Liver (tissue), 9 donors: ENCODE data around the gene SEC31B. TPM values are rescaled to one million over a fixed set of nuclear protein-coding genes. Genes with fewer than 3 reads are reported as not detected.

Experiments
- DNase-seq: peaks from one replicate; pipeline ENCODE4 v3.0.0-alpha.2; 2017; ENCODE audit warnings: low spot score
- H3K27ac ChIP-seq, 2 donors: one replicate each; pipeline ENCODE4 v1.7.0; 2013; ENCODE audit warnings: inconsistent platforms in 2 of 2, low read length in 2 of 2, control low read depth in 1 of 2, low read depth in 1 of 2, mild to moderate bottlenecking in 1 of 2
- H3K27me3 ChIP-seq, 4 donors: one replicate each; pipeline versions ENCODE4 v1.6.1 to v1.7.0; 2013; ENCODE audit warnings: low read length in 3 of 4, inconsistent platforms in 1 of 4, mild to moderate bottlenecking in 1 of 4, moderate library complexity in 1 of 4; ENCODE audit not compliant: control insufficient read depth in 4 of 4, insufficient read depth in 4 of 4
- H3K36me3 ChIP-seq, 4 donors: one replicate each; pipeline versions ENCODE4 v1.6.1 to v1.7.0; 2013; ENCODE audit warnings: low read length in 3 of 4, mild to moderate bottlenecking in 3 of 4, low read depth in 1 of 4, moderate library complexity in 1 of 4; ENCODE audit not compliant: control insufficient read depth in 4 of 4, insufficient read depth in 3 of 4
- H3K4me1 ChIP-seq, 4 donors: one replicate each; pipeline versions ENCODE4 v1.6.1 to v1.7.0; 2013; ENCODE audit warnings: low read length in 3 of 4, mild to moderate bottlenecking in 3 of 4, moderate library complexity in 1 of 4; ENCODE audit not compliant: control insufficient read depth in 4 of 4, insufficient read depth in 4 of 4
- H3K4me3 ChIP-seq, 3 donors: one replicate each; pipeline versions ENCODE4 v1.6.1 to v1.7.0; 2013; ENCODE audit warnings: low read length in 3 of 3, control low read depth in 1 of 3, low read depth in 1 of 3, mild to moderate bottlenecking in 1 of 3
- H3K9ac ChIP-seq, 2 donors: one replicate each; pipeline ENCODE4 v1.7.0; 2013; ENCODE audit warnings: low read length in 2 of 2, mild to moderate bottlenecking in 2 of 2, moderate library complexity in 2 of 2, control low read depth in 1 of 2, low read depth in 1 of 2
- H3K9me3 ChIP-seq, 4 donors: one replicate each; pipeline versions ENCODE4 v1.6.1 to v1.7.0; 2013; ENCODE audit warnings: low read length in 3 of 4; ENCODE audit not compliant: control insufficient read depth in 4 of 4
- CTCF ChIP-seq: fragments of 150-350 bp; IDR thresholded peaks from 2 replicates; pipeline ENCODE4 v1.5.1; 2017; ENCODE audit warnings: improper control_type of control experiment, low read depth, low read length; ENCODE audit not compliant: missing input control
- FOXA1 ChIP-seq: IDR thresholded peaks from 2 replicates; pipeline ENCODE4 v1.6.1; 2016; ENCODE audit warnings: antibody characterized with exemption
- GABPA ChIP-seq, 2 donors: IDR thresholded peaks in 1 of 2; conservative IDR thresholded peaks in 1 of 2; 2 replicates each; pipeline ENCODE4 v1.6.1; 2016; ENCODE audit warnings: antibody characterized with exemption in 2 of 2, mild to moderate bottlenecking in 1 of 2, moderate library complexity in 1 of 2
- HNF4A ChIP-seq, 2 donors: conservative IDR thresholded peaks; 2 replicates each; pipeline ENCODE4 v1.6.1; 2016; ENCODE audit warnings: antibody characterized with exemption in 2 of 2, mild to moderate bottlenecking in 2 of 2
- HNF4G ChIP-seq: IDR thresholded peaks from 2 replicates; pipeline ENCODE4 v1.6.1; 2016; ENCODE audit warnings: antibody characterized with exemption
- JUND ChIP-seq, 2 donors: IDR thresholded peaks; 2 replicates each; pipeline ENCODE4 v1.6.1; 2016; ENCODE audit warnings: antibody characterized with exemption in 2 of 2
- MAX ChIP-seq: IDR thresholded peaks from 2 replicates; pipeline ENCODE4 v1.6.1; 2016; ENCODE audit warnings: antibody characterized with exemption
- RAD21 ChIP-seq, 2 donors: IDR thresholded peaks; 2 replicates each; pipeline ENCODE4 v1.6.1; 2016; ENCODE audit warnings: antibody characterized with exemption in 2 of 2, mild to moderate bottlenecking in 2 of 2
- RXRA ChIP-seq, 2 donors: IDR thresholded peaks; 2 replicates each; pipeline ENCODE4 v1.6.1; 2017 to 2018; ENCODE audit warnings: antibody characterized with exemption in 2 of 2, mild to moderate bottlenecking in 1 of 2
- SP1 ChIP-seq: IDR thresholded peaks from 2 replicates; pipeline ENCODE4 v1.6.1; 2018; ENCODE audit warnings: antibody characterized with exemption, mild to moderate bottlenecking
- TAF1 ChIP-seq: conservative IDR thresholded peaks from 2 replicates; pipeline ENCODE4 v1.6.1; 2016; ENCODE audit warnings: antibody characterized with exemption, mild to moderate bottlenecking
- YY1 ChIP-seq: IDR thresholded peaks from 2 replicates; pipeline ENCODE4 v1.6.1; 2016; ENCODE audit warnings: antibody characterized with exemption, mild to moderate bottlenecking
- WGBS: extraction: QIAGEN DNeasy Blood & Tissue Kit; methylation state at CpG from one replicate; pipeline ENCODE4 v1.1.7; 2013; 5-methylcytosine and 5-hydroxymethylcytosine counted together
- polyA plus RNA-seq, 2 donors: library from polyadenylated mRNA; stranded (reverse) in 1 of 2; unstranded in 1 of 2; fragments of 200-250 nt in 1 of 2; fragments of >200 nt in 1 of 2; fragmentation: Nextera tagmentation in 1 of 2; extraction: Ambion mirVana in 1 of 2; gene quantifications; one replicate each; pipeline versions ENCODE4 v1.2.1 to v1.2.3, GENCODE V29; 2013 to 2015
- total RNA-seq, 2 donors: library from RNA; depleted of rRNA; stranded (reverse); fragments of >200 nt; gene quantifications; one replicate each; pipeline ENCODE4 v1.2.3, GENCODE V29; 2014
- TF ChIP-seq, protein P1 (sequence below): IDR thresholded peaks from 2 replicates; pipeline ENCODE4 v1.6.1; 2016; ENCODE audit warnings: antibody characterized with exemption
- donor health status: healthy.
- donor health status: healthy.
- donor health status: healthy.
- donor health status: healthy.
- donor health status: healthy.

The SEC31B gene
- total and polyA plus RNA-seq, 4 donors, result 1.3 to 6.6 (median 3.8) TPM

DNA sequence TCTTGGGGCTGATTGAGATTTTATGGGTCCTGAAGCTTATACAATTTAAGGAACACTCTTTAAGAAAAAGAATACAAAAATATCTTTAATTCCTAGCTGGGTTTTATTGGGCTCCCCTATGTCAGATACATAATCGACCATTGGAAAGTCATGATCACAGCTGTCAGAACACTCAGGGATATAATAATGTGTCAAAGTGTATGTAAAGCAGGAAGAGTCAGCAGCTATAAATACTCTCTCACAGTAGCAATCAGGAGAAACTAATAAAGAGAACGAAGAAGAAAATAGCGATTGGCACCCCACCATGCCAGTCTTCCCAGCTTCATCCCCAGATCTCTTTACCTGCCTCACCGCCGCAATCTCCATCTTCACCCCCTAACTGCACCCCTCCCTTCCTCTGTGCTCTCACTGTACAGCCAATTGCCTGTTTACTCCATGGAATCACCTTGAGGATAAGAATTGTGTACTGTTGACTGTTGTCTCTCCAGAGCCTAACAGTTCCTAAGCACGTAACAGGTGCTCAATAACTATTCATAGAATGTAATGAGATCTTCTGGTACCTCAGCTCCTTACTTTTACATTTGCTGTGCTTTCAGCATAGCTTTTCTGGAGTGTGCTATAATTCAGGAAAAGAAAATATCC lies 80.9 kb downstream of the SEC31B start:
- Histone ChIP-seq H3K4me1 (no peaks in the 10 kb centered on the region), H3K4me3 (no peak overlapping the region), H3K27ac (no peak overlapping the region), H3K9ac (no peak overlapping the region), H3K9me3 (no peaks in the 10 kb centered on the region), H3K36me3 (no peaks in the 10 kb centered on the region), H3K27me3 (no peaks in the 10 kb centered on the region)
- WGBS, result 90% methylated on average over 6 of the region's 6 CpGs
- TF ChIP-seq HNF4A (conservative IDR thresholded peaks at IDR 0.05) (no peak), FOXA1 (no peak), YY1 (no peak), HNF4G (no peak), JUND (IDR thresholded peaks at IDR 0.05) (no peak), RXRA (IDR thresholded peaks at IDR 0.05) (no peak), MAX (no peak), GABPA (IDR thresholded peaks at IDR 0.05 in 1 of 2, conservative IDR thresholded peaks at IDR 0.05 in 1 of 2) (no peak), RAD21 (IDR thresholded peaks at IDR 0.05) (no peak), TAF1 (no peak), CTCF (no peak), SP1 (no peak)
- TF ChIP-seq, protein P1, sequence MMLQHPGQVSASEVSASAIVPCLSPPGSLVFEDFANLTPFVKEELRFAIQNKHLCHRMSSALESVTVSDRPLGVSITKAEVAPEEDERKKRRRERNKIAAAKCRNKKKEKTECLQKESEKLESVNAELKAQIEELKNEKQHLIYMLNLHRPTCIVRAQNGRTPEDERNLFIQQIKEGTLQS, result no peak
- DNase-seq, result no peak

Other genes with a start within 250 kb of the SEC31B start
- gene BLOC1S2, start 233.2 kb downstream of the SEC31B start, total RNA-seq, result 10 to 100 TPM; 10.7 to 25.5 TPM
- gene BLOC1S2, start 233.2 kb downstream of the SEC31B start, polyA plus RNA-seq, result 10 to 100 TPM; 18.9 to 25.2 TPM
- gene PKD2L1, start 189.6 kb downstream of the SEC31B start, total RNA-seq, result under 1 TPM; 0.08 to 0.14 TPM
- gene PKD2L1, start 189.6 kb downstream of the SEC31B start, polyA plus RNA-seq, result under 1 TPM; 0.06 to 0.15 TPM
- gene SCD, start 172.6 kb downstream of the SEC31B start, total RNA-seq, result 1,000 to 10,000 TPM in 1 of 2 donors, 100 to 1,000 TPM in 1; 130 to 1,255 TPM
- 100 to 1,000 TPM in 1 of 2 donors, 10 to 100 TPM in 1; 43.4 to 338 TPM for gene SCD, start 172.6 kb downstream of the SEC31B start, polyA plus RNA-seq
- gene WNT8B, start 56.9 kb downstream of the SEC31B start, total RNA-seq, result not detected
- gene WNT8B, start 56.9 kb downstream of the SEC31B start, polyA plus RNA-seq, result not detected
- gene NDUFB8, start 10.0 kb upstream of the SEC31B start, total RNA-seq, result 100 to 1,000 TPM in 1 of 2 donors, 10 to 100 TPM in 1; 72.4 to 142 TPM
- 100 to 1,000 TPM; 256 to 297 TPM for gene NDUFB8, start 10.0 kb upstream of the SEC31B start, polyA plus RNA-seq
- 10 to 100 TPM; 10.1 to 10.7 TPM for gene HIF1AN, start 16.1 kb upstream of the SEC31B start, total RNA-seq
- gene HIF1AN, start 16.1 kb upstream of the SEC31B start, polyA plus RNA-seq, result 1 to 10 TPM; 4.6 to 4.8 TPM
- gene PAX2, start 225.7 kb upstream of the SEC31B start, total RNA-seq, result not detected
- gene PAX2, start 225.7 kb upstream of the SEC31B start, polyA plus RNA-seq, result not detected